ENCODE results near the gene FOCAD. TPM values are rescaled to one million over a fixed set of nuclear protein-coding genes. Genes with fewer than 3 reads are reported as not detected.
"Not testable (repeated sequence)": the region's sequence is repeated elsewhere in the genome, so short reads cannot be mapped to it uniquely, and the experiment has no call there.

Gene FOCAD
- total RNA-seq, 1 donor from 2014 or later = 28.7 TPM

- ATAC-seq (ENCODE audit: poor library complexity) (peak; percentile 58), DNase-seq (no peak)
- intact Hi-C loops (cut with DNase I) = no loop called here
Measured at GRCh38 chr9:20671635-20672034, 12.4 kb upstream of the FOCAD start.

GRCh38 chr9:20673537-20673936 is 10.5 kb upstream of the FOCAD start:
- DNase-seq; ATAC-seq (ENCODE audit: poor library complexity); intact Hi-C loops (cut with DNase I): not testable (repeated sequence)

GRCh38 chr9:20681467-20681866 is 2.6 kb upstream of the FOCAD start:
- intact Hi-C loops (cut with DNase I) = loop anchor here (5.0 kb wide), 1 partner anchor 59 kb away; the partner anchor contains the start of gene MLLT3
- DNase-seq (no peak), ATAC-seq (ENCODE audit: poor library complexity) (no peak)

- ATAC-seq (ENCODE audit: poor library complexity) = peak; percentile 40
- intact Hi-C loops (cut with DNase I) = loop anchor here (5.0 kb wide), 1 partner anchor 61 kb away; the partner anchor contains the start of gene MLLT3
- peak; percentile 79 for DNase-seq
Measured at GRCh38 chr9:20683351-20684034, 566 bp upstream of the FOCAD start.

GRCh38 chr9:20684875-20685696 is 1.0 kb downstream of the FOCAD start:
- ATAC-seq (ENCODE audit: poor library complexity) (no peak), DNase-seq (no peak)
- intact Hi-C loops (cut with DNase I) = loop anchor here (5.0 kb wide), 1 partner anchor 63 kb away; the partner anchor contains the start of gene MLLT3

GRCh38 chr9:20685769-20686168 is 1.7 kb downstream of the FOCAD start:
- no peak for ATAC-seq (ENCODE audit: poor library complexity)

GRCh38 chr9:20689833-20690232 is 5.8 kb downstream of the FOCAD start:
- intact Hi-C loops (cut with DNase I) = no loop called here
- no peak for DNase-seq
- no peak for ATAC-seq (ENCODE audit: poor library complexity)

More at GRCh38 chr9:20685769-20686168, 1.7 kb downstream of the FOCAD start:
- intact Hi-C loops (cut with DNase I) = no loop called here
- DNase-seq = no peak

- DNase-seq (no peak), ATAC-seq (ENCODE audit: poor library complexity) (no peak)
- intact Hi-C loops (cut with DNase I) = no loop called here
Measured at GRCh38 chr9:20692554-20692953, 8.5 kb downstream of the FOCAD start.

- no peak for DNase-seq
- intact Hi-C loops (cut with DNase I) = no loop called here
- ATAC-seq (ENCODE audit: poor library complexity) = peak; percentile 29
Measured at GRCh38 chr9:20693068-20693467, 9.0 kb downstream of the FOCAD start.

- ATAC-seq (ENCODE audit: poor library complexity) (no peak), DNase-seq (no peak)
- intact Hi-C loops (cut with DNase I) = no loop called here
Measured at GRCh38 chr9:20694248-20694647, 10.2 kb downstream of the FOCAD start.

GRCh38 chr9:20697021-20697719 is 13.1 kb downstream of the FOCAD start:
- intact Hi-C loops (cut with DNase I) = no loop called here
- DNase-seq (no peak), ATAC-seq (ENCODE audit: poor library complexity) (no peak)

GRCh38 chr9:20698782-20699181 is 14.7 kb downstream of the FOCAD start:
- intact Hi-C loops (cut with DNase I) = no loop called here
- no peak for ATAC-seq (ENCODE audit: poor library complexity)

GRCh38 chr9:20701060-20701459 is 17.0 kb downstream of the FOCAD start:
- ATAC-seq (ENCODE audit: poor library complexity) (peak; percentile 74), DNase-seq (no peak)
- intact Hi-C loops (cut with DNase I) = no loop called here

More at GRCh38 chr9:20698782-20699181, 14.7 kb downstream of the FOCAD start:
- DNase-seq = no peak

GRCh38 chr9:20702570-20702969 is 18.5 kb downstream of the FOCAD start:
- intact Hi-C loops (cut with DNase I) = no loop called here
- ATAC-seq (ENCODE audit: poor library complexity) (no peak), DNase-seq (no peak)

GRCh38 chr9:20703146-20703545 is 19.1 kb downstream of the FOCAD start:
- intact Hi-C loops (cut with DNase I) = no loop called here
- no peak for ATAC-seq (ENCODE audit: poor library complexity)
- no peak for DNase-seq

GRCh38 chr9:20707708-20708107 is 23.6 kb downstream of the FOCAD start:
- no peak for DNase-seq
- intact Hi-C loops (cut with DNase I) = no loop called here
- ATAC-seq (ENCODE audit: poor library complexity) = no peak

- DNase-seq (no peak), ATAC-seq (ENCODE audit: poor library complexity) (no peak)
- intact Hi-C loops (cut with DNase I) = no loop called here
Measured at GRCh38 chr9:20713172-20713571, 29.1 kb downstream of the FOCAD start.

- DNase-seq = no peak
- no peak for ATAC-seq (ENCODE audit: poor library complexity)
- intact Hi-C loops (cut with DNase I) = no loop called here
Measured at GRCh38 chr9:20714442-20715415, 30.7 kb downstream of the FOCAD start.
